Measurements from ENCODE around the gene PRKAR1B. TPM values are rescaled to one million over a fixed set of nuclear protein-coding genes. Genes with fewer than 3 reads are reported as not detected.

PRKAR1B gene
- total RNA-seq, 1 experiment from 2014 or later: 62.0 TPM

- POLR2A ChIA-PET: no interaction called here
Measured at GRCh38 chr7:625376-625971, 101.6 kb downstream of the PRKAR1B start.

GRCh38 chr7:623464-623863, 103.6 kb downstream of the PRKAR1B start:
- Histone ChIP-seq H3K4me1 (ENCODE audit: control insufficient read depth, insufficient read depth, low read length) (no peaks in the 10 kb centered on the region), H3K27ac (ENCODE audit: low read length) (no peak overlapping the region), H3K27me3 (ENCODE audit: control insufficient read depth, insufficient read depth, low read length) (no peaks in the 10 kb centered on the region), H3K4me3 (ENCODE audit: low read depth in 2 of 2, low read length in 2 of 2) (no peak overlapping the region), H3K9me3 (ENCODE audit: control insufficient read depth, insufficient read depth, low read depth, low read length) (peaks cover 9% of the 10 kb centered on the region; the same call in 1 of the 2 replicates), H3K36me3 (ENCODE audit: control insufficient read depth, insufficient read depth, low read length) (no peaks in the 10 kb centered on the region)
- in situ Hi-C loops (cut with HindIII; ENCODE audit: low pct_unique_long_range_greater_than_20kb, low sequenced_read_pairs) (no loop called here), intact Hi-C loops (cut with micrococcal nuclease; ENCODE audit: unreplicated experiment) (no loop called here)
- BruUV-seq (replicated peaks): no TSS peak
- no peak for ATAC-seq
- ChIA-PET POLR2A (no interaction called here), CTCF (no interaction called here)
- no peak for TF ChIP-seq SIN3A (IDR thresholded peaks at IDR 0.05; ENCODE audit: borderline replicate concordance, insufficient read depth, low read depth, low read length)
- TF ChIP-seq POLR2AphosphoS5 (IDR thresholded peaks at IDR 0.05; ENCODE audit: low read depth, low read length): no peak
- no peak for TF ChIP-seq TCF7L2 (IDR thresholded peaks at IDR 0.05; ENCODE audit: low read depth, low read length)
- no peak for TF ChIP-seq REST (IDR thresholded peaks at IDR 0.05; ENCODE audit: insufficient read depth in 1 of 2, low read depth in 2 of 2, low read length in 1 of 2)
- no peak for TF ChIP-seq CTCF (IDR thresholded peaks at IDR 0.05)
- no peak for DNase-seq (ENCODE audit: low read depth, low spot score)

More at GRCh38 chr7:625376-625971, 101.6 kb downstream of the PRKAR1B start:
- Histone ChIP-seq H3K9me3 (ENCODE audit: control insufficient read depth, insufficient read depth, low read depth, low read length) (peaks cover 9% of the 10 kb centered on the region; the same call in 1 of the 2 replicates), H3K27me3 (ENCODE audit: control insufficient read depth, insufficient read depth, low read length) (no peaks in the 10 kb centered on the region), H3K36me3 (ENCODE audit: control insufficient read depth, insufficient read depth, low read length) (no peaks in the 10 kb centered on the region), H3K4me1 (ENCODE audit: control insufficient read depth, insufficient read depth, low read length) (no peaks in the 10 kb centered on the region), H3K27ac (ENCODE audit: low read length) (no peak overlapping the region), H3K4me3 (ENCODE audit: low read depth in 2 of 2, low read length in 2 of 2) (no peak overlapping the region)
- DNase-seq (ENCODE audit: low read depth, low spot score) (no peak), ATAC-seq (no peak)
- CTCF ChIA-PET: no interaction called here
- TF ChIP-seq POLR2AphosphoS5 (IDR thresholded peaks at IDR 0.05; ENCODE audit: low read depth, low read length): no peak
- intact Hi-C loops (cut with micrococcal nuclease; ENCODE audit: unreplicated experiment): no loop called here
- in situ Hi-C loops (cut with HindIII; ENCODE audit: low pct_unique_long_range_greater_than_20kb, low sequenced_read_pairs): no loop called here
- no TSS peak for BruUV-seq (replicated peaks)

GRCh38 chr7:621572-622285, 105.4 kb downstream of the PRKAR1B start:
- intact Hi-C loops (cut with micrococcal nuclease; ENCODE audit: unreplicated experiment): no loop called here
- no peaks in the 10 kb centered on the region for H3K27me3 ChIP-seq (ENCODE audit: control insufficient read depth, insufficient read depth, low read length)
- no peak overlapping the region for H3K27ac ChIP-seq (ENCODE audit: low read length)
- DNase-seq (ENCODE audit: low read depth, low spot score) (no peak), ATAC-seq (no peak)
- no peaks in the 10 kb centered on the region for H3K4me1 ChIP-seq (ENCODE audit: control insufficient read depth, insufficient read depth, low read length)
- ChIA-PET CTCF (no interaction called here), POLR2A (no interaction called here)
- peaks cover 9% of the 10 kb centered on the region; the same call in 1 of the 2 replicates for H3K9me3 ChIP-seq (ENCODE audit: control insufficient read depth, insufficient read depth, low read depth, low read length)
- BruUV-seq (replicated peaks): no TSS peak
- TF ChIP-seq SIN3A (IDR thresholded peaks at IDR 0.05; ENCODE audit: borderline replicate concordance, insufficient read depth, low read depth, low read length): no peak
- TF ChIP-seq CTCF (IDR thresholded peaks at IDR 0.05): no peak
- TF ChIP-seq REST (IDR thresholded peaks at IDR 0.05; ENCODE audit: insufficient read depth in 1 of 2, low read depth in 2 of 2, low read length in 1 of 2): no peak
- in situ Hi-C loops (cut with HindIII; ENCODE audit: low pct_unique_long_range_greater_than_20kb, low sequenced_read_pairs): no loop called here
- H3K4me3 ChIP-seq (ENCODE audit: low read depth in 2 of 2, low read length in 2 of 2): no peak overlapping the region
- H3K36me3 ChIP-seq (ENCODE audit: control insufficient read depth, insufficient read depth, low read length): no peaks in the 10 kb centered on the region
